Right ventricle myocardium inferior (tissue), 1 donor: ENCODE measurements around the gene EMC8. TPM values are rescaled to one million over a fixed set of nuclear protein-coding genes. Genes with fewer than 3 reads are reported as not detected.

Experiments used
- ATAC-seq: fragments of 200-7000 bp; cut with Tn5 transposase; one replicate; pipeline ENCODE4 v1.9.1; 2020; ENCODE audit warnings: mild to moderate bottlenecking, moderate library complexity
- DNase-seq: peaks from one replicate; pipeline ENCODE4 v3.0.0; 2021; ENCODE audit errors: missing footprints
- intact Hi-C: fragments of 100-400 bp; cut with DNase I; formaldehyde crosslinking; loops from one replicate; pipeline ENCODE4 v1.11.0; 2022
- total RNA-seq: library from RNA; stranded (reverse); fragmentation: NEBNext Ultra II Directional; extraction: Animal tissue kit (Norgen Biotek cat#: 25700); gene quantifications from one replicate; pipeline ENCODE4 v1.2.1, GENCODE V29; 2021
- donor health status: DM: no; HTN: yes; CAD: no; lungs with severe emphysema.

The EMC8 gene
- total RNA-seq, 1 donor from 2014 or later, result 25.8 TPM

DNA sequence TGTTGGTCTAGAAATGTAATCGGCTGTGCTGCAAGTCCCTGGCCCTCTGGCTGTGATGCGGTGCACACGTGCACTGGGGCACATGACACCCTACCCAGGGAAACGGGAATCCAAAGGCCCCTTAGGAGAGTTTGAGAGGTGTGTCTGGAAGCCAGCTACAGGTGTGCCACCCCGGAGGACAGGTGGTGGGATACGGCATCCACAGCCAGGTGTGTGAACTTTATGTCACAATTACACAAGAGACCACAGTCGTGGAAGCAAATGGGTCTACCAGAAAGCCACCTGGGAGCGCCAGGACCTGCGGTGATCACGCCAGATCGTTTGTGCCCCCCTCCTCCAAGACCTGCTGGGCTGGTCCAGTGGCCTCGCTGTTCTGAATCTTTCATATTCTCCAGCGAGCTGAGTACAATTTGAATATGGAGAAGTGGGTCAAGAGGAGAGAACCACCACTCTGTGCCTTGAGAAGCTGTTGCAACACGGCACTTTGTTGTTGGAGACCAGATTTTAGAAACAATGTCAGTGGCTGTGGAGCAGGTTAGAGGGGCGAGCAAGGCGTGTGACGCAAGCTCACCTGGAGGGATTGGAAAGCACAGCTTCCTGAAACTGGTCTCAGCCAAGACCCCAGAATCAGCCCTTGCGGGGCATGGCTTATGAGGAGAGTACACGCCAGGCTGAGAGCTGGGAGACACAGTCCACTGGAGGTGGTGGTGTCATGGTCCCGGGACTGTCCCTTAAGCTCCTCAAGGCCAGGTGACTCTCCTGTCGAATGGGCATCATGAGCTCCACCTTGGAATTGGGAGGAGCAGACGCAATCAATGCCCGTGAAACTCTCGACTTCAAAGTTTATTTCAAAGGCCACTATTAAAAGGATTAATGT is 37.6 kb upstream of the EMC8 start:
- ATAC-seq (no peak), DNase-seq (no peak)
- intact Hi-C loops, result no loop called here

DNA sequence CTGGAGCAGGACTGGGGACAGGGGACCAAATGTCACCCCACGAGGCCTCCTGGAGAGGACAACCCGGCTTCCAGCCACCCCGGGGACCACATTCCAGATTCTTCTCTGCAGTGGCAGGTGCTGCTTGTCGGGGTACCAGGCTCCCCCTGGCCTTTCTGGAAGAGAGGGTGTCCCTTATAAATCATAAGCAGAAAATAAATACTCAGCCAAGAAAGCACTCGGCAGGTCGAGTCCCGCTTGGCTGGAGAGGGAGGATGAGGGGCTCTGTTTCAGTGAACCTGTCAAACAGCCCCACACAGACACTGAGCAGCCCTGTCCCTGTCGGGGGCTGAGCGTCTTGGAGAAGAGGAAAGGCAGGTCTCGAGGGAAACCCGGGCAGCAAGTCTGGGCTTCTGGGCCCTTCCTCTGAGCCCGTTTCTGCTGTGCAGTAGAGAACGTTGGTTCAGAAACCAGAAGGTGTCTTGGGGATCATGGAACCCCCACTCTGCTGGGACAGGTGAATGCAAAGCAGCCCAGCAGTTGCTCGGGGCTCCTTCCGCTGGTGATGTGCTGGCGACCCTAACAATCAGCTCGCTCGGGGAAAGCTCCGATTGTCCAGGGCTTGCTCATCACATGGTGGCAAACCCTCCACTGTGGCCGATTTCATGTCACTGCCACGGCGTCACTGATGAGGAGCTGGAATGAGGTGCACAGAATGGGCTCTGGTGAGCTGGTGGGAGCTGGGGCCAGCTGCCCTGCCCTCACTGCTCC is 36.8 kb upstream of the EMC8 start:
- no peak for DNase-seq
- intact Hi-C loops, result no loop called here
- ATAC-seq, result no peak

DNA sequence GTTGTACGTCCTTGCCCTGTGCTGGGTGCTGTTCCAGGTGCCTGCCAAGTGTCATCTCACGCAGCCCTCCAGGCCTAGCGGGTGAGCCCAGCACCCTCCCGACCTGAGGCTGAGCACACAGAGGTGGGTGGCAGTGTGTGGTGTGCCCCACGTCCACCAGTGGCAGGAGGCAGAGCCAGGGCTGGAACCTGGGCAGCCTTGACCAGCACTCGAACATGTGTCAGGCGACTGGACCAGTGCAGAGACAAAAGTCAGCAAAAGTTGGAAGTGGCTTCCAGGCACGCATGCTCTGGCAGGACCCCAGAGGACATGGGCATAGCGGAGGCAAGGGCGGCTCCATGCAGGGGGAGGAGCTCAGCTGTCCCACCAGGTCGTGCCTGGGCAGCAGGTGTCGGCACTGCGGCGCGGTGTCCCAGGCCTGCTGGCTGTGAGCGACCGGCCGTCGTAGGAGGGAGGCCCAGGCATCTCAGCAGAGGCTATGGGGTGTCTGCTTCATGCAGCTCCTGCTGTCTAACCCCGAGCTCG is 35.9 kb upstream of the EMC8 start:
- intact Hi-C loops, result no loop called here
- DNase-seq, result no peak

DNA sequence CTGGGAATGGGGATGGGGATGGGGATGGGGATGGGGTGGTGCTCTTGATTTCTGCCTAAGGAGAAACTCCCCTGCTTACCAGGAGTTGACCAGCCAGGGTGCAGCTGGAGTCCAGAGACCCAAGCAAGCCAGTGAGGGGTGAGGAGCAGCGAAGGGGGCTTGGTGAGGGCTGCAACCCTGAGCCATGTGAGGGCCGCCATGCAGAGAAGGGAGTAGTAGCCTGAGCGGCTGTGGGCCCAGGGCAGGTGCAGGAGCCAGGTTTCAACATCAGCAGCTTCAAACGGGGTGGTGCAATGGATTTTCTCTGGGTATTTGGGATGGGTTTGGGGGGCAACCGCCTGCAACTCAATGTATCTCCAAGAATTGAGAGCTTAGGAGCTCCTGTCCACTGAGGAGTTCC is 35.4 kb upstream of the EMC8 start:
- intact Hi-C loops, result no loop called here
- no peak for ATAC-seq

More for the DNA sequence above, 35.9 kb upstream of the EMC8 start:
- no peak for ATAC-seq

DNA sequence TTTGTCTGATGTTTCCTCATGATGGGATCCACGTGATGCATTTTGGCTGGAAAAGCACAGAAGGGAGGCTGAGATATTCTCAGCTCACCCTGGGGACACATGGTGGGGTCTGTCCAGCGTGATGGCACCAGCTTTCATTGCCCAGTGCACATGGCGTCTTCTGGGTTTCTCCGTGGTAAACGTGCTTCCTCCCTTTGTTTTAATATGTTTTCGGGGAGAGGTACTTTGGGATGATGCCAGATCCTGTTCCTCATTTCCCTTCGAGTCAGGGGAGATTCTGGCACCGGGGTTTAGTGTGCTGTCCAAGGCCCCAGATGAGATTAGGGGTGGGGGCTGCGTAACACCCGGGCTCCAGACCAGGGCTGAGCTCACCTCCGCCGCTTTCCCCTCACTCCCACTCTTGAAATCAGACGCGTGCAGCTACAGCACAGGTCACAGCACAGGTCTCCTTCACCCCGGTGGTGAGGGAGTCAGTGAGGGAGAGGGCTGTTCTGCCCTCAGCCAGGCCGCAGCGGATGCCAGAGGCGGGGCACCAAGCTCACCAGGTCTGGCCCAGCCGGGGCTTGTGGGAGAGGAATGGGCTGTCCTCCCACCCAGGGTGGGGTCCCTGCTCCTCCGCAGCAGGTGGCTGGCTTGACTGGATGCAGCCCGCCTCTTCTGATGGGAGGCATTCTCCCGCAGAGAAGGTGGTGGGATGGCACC is 34.0 kb upstream of the EMC8 start:
- intact Hi-C loops, result no loop called here
- no peak for ATAC-seq
- DNase-seq, result no peak

More for the DNA sequence above, 35.4 kb upstream of the EMC8 start:
- DNase-seq, result no peak

GRCh38 chr16:85832570-85833218 is 33.4 kb upstream of the EMC8 start:
- no peak for ATAC-seq
- DNase-seq, result no peak
- intact Hi-C loops, result no loop called here

GRCh38 chr16:85830821-85831220 is 31.5 kb upstream of the EMC8 start:
- ATAC-seq (no peak), DNase-seq (no peak)
- intact Hi-C loops, result no loop called here

GRCh38 chr16:85829751-85830445 is 30.6 kb upstream of the EMC8 start:
- ATAC-seq (peak; percentile 57), DNase-seq (peak; percentile 71)

DNA sequence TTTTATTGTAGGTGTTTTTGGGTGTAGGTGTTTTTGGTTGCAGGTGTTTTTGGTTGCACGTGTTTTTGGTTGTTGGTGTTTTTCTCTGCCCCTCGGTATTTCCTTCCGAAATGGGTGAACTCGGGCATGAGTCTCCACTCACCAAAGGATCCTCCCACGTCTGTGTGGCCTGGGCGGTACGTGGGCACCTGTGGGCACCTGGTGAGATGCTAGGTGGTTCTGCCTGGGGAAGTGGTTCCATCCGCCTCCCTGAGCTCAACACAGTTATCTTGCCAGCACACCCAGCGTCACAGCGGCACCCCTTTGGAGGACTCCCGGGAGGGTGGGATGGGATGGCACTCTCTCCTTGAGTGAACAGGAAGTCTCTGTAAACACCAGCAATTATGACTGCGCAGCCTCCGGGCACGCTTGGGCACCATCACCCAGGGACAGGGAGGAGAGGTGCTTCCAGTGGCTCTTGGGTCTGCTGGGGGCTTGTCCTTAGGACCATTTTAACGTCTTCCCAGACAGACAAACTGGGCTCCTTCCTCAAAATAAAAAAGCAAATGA is 29.9 kb upstream of the EMC8 start:
- intact Hi-C loops, result no loop called here
- DNase-seq, result no peak
- ATAC-seq, result no peak

More at GRCh38 chr16:85829751-85830445, 30.6 kb upstream of the EMC8 start:
- intact Hi-C loops, result no loop called here

DNA sequence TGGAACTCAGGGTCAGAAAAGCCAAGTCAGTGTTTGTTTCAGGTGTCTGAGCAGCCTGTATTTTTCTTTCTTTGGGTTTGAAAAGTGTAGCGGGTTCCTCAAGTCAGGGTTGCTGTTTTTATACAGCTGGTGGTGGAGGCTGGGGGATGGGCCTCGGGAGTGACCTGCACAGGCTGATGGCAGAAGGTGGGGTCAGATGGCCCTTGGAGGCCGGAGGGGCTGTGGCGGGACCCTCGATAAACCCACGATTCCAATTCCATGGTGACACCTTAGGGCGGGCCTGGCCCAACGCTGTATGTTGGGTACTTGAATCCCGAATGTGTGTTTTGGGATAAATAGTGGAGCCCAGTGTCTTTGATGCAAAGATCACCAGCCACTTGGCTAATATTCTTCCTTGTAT is 28.8 kb upstream of the EMC8 start:
- DNase-seq (no peak), ATAC-seq (no peak)
- intact Hi-C loops, result no loop called here

DNA sequence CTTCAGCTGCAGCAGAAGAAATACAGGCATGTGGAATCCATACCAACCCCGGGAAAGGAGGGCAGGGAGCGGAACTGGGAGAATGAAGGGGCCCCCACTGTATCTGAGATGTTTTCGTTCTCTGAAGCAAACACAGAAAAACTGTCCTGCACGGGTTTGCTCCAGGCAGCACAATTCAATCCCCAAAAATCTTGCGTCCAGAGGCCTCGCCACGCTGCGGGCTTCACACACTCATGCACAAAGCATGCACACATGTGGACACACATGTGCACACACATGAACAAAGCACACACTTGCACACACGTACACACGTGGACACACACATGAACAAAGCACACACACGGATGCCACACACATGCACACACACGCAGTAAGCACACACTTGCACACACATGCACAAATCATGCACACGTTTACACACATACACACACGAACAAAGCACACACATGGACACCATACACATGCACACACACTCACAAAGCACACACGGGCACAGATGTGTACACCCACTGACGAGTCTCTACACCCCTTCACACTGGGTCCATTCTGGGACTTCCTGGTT is 27.4 kb upstream of the EMC8 start:
- no peak for DNase-seq
- ATAC-seq, result no peak
- intact Hi-C loops, result no loop called here

DNA sequence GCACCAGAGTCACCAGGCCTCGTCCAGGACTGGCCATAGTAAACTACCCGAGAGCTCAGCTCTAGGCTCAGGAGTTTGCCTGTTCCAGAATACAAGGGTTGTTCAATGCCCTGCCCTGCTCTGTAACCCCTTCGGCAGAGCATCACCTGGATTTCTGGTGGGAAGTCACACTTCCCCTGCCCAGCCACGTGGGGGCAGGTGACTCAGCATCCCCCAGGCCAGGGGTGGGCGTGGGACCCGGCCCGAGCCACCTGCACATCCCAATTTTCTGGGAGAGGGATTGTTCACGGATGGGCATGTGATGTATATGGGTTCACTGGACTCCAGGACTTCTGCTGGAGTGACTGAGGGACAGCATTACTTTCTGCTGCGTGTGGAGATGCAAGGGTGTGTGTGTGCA is 26.0 kb upstream of the EMC8 start:
- intact Hi-C loops, result no loop called here
- ATAC-seq, result no peak
- no peak for DNase-seq

GRCh38 chr16:85824161-85825135 is 25.1 kb upstream of the EMC8 start:
- intact Hi-C loops, result loop anchor here (5.0 kb wide), 2 partner anchors 73 to 693 kb away; partner anchors contain the start of gene IRF8
- ATAC-seq, result no peak
- DNase-seq, result no peak

DNA sequence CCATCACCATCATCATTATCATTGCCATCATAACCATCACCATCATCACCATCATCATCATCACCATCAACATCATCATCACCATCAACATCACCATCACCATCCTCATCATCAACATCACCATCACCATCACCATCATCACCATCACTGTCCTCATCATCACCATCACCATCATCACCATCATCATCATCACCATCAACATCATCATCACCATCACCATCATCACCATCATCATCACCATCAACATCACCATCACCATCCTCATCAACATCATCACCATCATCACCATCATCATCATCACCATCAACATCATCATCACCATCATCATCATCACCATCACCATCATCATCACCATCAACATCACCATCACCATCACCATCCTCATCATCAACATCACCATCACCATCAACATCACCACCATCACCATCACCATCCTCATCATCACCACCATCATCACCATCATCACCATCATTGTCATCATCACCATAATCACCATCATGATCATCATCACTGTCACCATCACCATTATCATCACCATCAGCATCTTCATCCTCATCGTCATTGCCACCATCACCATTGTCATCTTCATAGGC is 24.1 kb upstream of the EMC8 start:
- no peak for ATAC-seq
- intact Hi-C loops, result loop anchor here (5.0 kb wide), 2 partner anchors 74 to 694 kb away; partner anchors contain the start of gene IRF8
- no peak for DNase-seq

- ATAC-seq (no peak), DNase-seq (no peak)
- intact Hi-C loops, result loop anchor here (5.0 kb wide), 2 partner anchors 75 to 695 kb away; partner anchors contain the start of gene IRF8
These were observed 22.8 kb upstream of the EMC8 start for GRCh38 chr16:85822145-85822544.
